HepG2 (cell line): ENCODE measurements around the gene ZNF174. TPM values are rescaled to one million over a fixed set of nuclear protein-coding genes. Genes with fewer than 3 reads are reported as not detected.

Experiments
- ATF6 ChIP-seq: sonication (generic); formaldehyde crosslinking; conservative IDR thresholded peaks from 2 replicates; pipeline ENCODE4 v1.4.0; 2020; ENCODE audit warnings: missing genetic modification reagents
- CEBPB ChIP-seq: IDR thresholded peaks from 2 replicates; pipeline ENCODE4 v1.6.1; 2011; ENCODE audit warnings: low read depth, low read length, improper control_type of control experiment, borderline replicate concordance
- EHMT2 ChIP-seq: fragments of 200-600 bp; sonication (generic); IDR thresholded peaks from 2 replicates; pipeline ENCODE4 v1.7.0; 2017; ENCODE audit warnings: antibody characterized with exemption, low read depth, low read length, borderline replicate concordance
- FOXO1 ChIP-seq: sonication (generic); formaldehyde crosslinking; IDR thresholded peaks from 2 replicates; pipeline ENCODE4 v1.4.0; 2020; ENCODE audit warnings: missing genetic modification reagents
- GLMP ChIP-seq: sonication (generic); formaldehyde crosslinking; IDR thresholded peaks from 2 replicates; pipeline ENCODE4 v1.9.0; 2021; ENCODE audit warnings: missing genetic modification reagents, mild to moderate bottlenecking, borderline replicate concordance
- GRHL1 ChIP-seq: sonication (generic); formaldehyde crosslinking; conservative IDR thresholded peaks from 2 replicates; pipeline ENCODE4 v1.8.0; 2022; ENCODE audit warnings: missing genetic modification reagents
- HNRNPUL1 ChIP-seq: fragments of 200-400 bp; formaldehyde crosslinking; IDR thresholded peaks from 2 replicates; pipeline ENCODE4 v1.6.1; 2017; ENCODE audit warnings: low read depth, mild to moderate bottlenecking, low read length, moderate library complexity
- IRF9 ChIP-seq: sonication (generic); formaldehyde crosslinking; IDR thresholded peaks from 2 replicates; pipeline ENCODE4 v1.8.0; 2022; ENCODE audit warnings: missing genetic modification reagents, mild to moderate bottlenecking, borderline replicate concordance
- MATR3 ChIP-seq: sonication (generic); formaldehyde crosslinking; IDR thresholded peaks from 2 replicates; pipeline ENCODE4 v1.4.0; 2020; ENCODE audit warnings: missing genetic modification reagents
- MEIS2 ChIP-seq: sonication (generic); formaldehyde crosslinking; IDR thresholded peaks from 2 replicates; pipeline ENCODE4 v1.9.0; 2021; ENCODE audit warnings: mild to moderate bottlenecking, missing genetic modification reagents
- RXRA ChIP-seq: sonication (generic); formaldehyde crosslinking; IDR thresholded peaks from 2 replicates; pipeline ENCODE4 v1.5.1; 2020; ENCODE audit warnings: missing genetic modification reagents
- TSC22D2 ChIP-seq: sonication (generic); formaldehyde crosslinking; IDR thresholded peaks from 2 replicates; pipeline ENCODE4 v1.5.1; 2020; ENCODE audit warnings: missing genetic modification reagents, mild to moderate bottlenecking, borderline replicate concordance
- ZNF451 ChIP-seq: sonication (generic); formaldehyde crosslinking; IDR thresholded peaks from 2 replicates; pipeline ENCODE4 v1.5.0; 2020; ENCODE audit warnings: mild to moderate bottlenecking, missing genetic modification reagents
- ZNF646 ChIP-seq: sonication (generic); formaldehyde crosslinking; IDR thresholded peaks from 2 replicates; pipeline ENCODE4 v1.9.0; 2021; ENCODE audit warnings: mild to moderate bottlenecking, missing genetic modification reagents
- ZSCAN29 ChIP-seq: sonication (generic); formaldehyde crosslinking; conservative IDR thresholded peaks from 2 replicates; pipeline ENCODE4 v1.4.0; 2020; ENCODE audit warnings: mild to moderate bottlenecking, missing genetic modification reagents
- polyA plus RNA-seq, 8 experiments: library from polyadenylated mRNA; depleted of rRNA in 3 of 8; stranded (reverse) in 7 of 8; unstranded in 1 of 8; fragments of >200 nt; fragmentation: Illumina TruSeq in 4 of 8; extraction: Trizol in 4 of 8; gene quantifications; 2 replicates each; pipeline versions ENCODE4 v1.2.1 to v1.2.3, GENCODE V29; 2011 to 2016; ENCODE audit warnings: low read depth in 4 of 8, missing spikeins in 1 of 8, mixed read lengths in 1 of 8; ENCODE audit not compliant: insufficient read depth in 1 of 8
- total RNA-seq, 5 experiments: library from RNA; depleted of rRNA; stranded (reverse); fragments of >200 nt; fragmentation: Illumina TruSeq; extraction: Trizol; gene quantifications; 2 replicates each; pipeline ENCODE4 v1.2.3, GENCODE V29; 2016; ENCODE audit warnings: low read depth in 1 of 5

The ZNF174 gene
- total and polyA plus RNA-seq, 2 of the 13 experiments (the other 11 are each of a cell fraction or from before 2014, with no cell fraction given), result 8.3 to 10.6 TPM

- TF ChIP-seq ATF6 (CRISPR knock-in tag) (no peak), MEIS2 (CRISPR knock-in tag) (no peak), MATR3 (no peak), IRF9 (no peak), GRHL1 (CRISPR knock-in tag) (no peak), GLMP (no peak), FOXO1 (CRISPR knock-in tag) (no peak), ZNF451 (CRISPR knock-in tag) (no peak), EHMT2 (no peak), ZSCAN29 (no peak), CEBPB (peak; percentile 80; the same call in 1 of the 2 replicates), RXRA (CRISPR knock-in tag) (no peak), HNRNPUL1 (no peak), TSC22D2 (CRISPR knock-in tag) (no peak), ZNF646 (CRISPR knock-in tag) (no peak)
These were observed 36.1 kb upstream of the ZNF174 start (continued) for GRCh38 chr16:3364774-3365427.
